Nephron (organoid): ENCODE results near the gene PYY.

ENCODE experiments used
- H3K27ac Mint-ChIP-seq, 3 experiments: 2 replicates each; pipeline ENCODE4 v1.8.0; 2020; ENCODE audit warnings: mixed read lengths in 3 of 3, mild to moderate bottlenecking in 2 of 3, moderate library complexity in 1 of 3
- H3K27me3 Mint-ChIP-seq: 2 replicates; pipeline ENCODE4 v1.8.0; 2021; ENCODE audit warnings: low read depth, mild to moderate bottlenecking, moderate library complexity, mixed read lengths
- H3K36me3 Mint-ChIP-seq: 2 replicates; pipeline ENCODE4 v1.8.0; 2020; ENCODE audit warnings: low read depth, mixed read lengths
- H3K4me1 Mint-ChIP-seq: 2 replicates; pipeline ENCODE4 v1.8.0; 2020; ENCODE audit warnings: mixed read lengths
- H3K4me3 Mint-ChIP-seq, 3 experiments: 2 replicates each; pipeline ENCODE4 v1.8.0; 2020; ENCODE audit warnings: mild to moderate bottlenecking in 3 of 3, mixed read lengths in 3 of 3, moderate library complexity in 2 of 3
- H3K9me3 Mint-ChIP-seq: 2 replicates; pipeline ENCODE4 v1.8.0; 2020; ENCODE audit warnings: mixed read lengths
- TF ChIP-seq, protein P1 (sequence below), 3 experiments: fragments of 200-600 bp; sonication (generic); IDR thresholded peaks; one replicate each; pipeline ENCODE4 v1.5.0; 2021; ENCODE audit warnings: antibody characterized with exemption in 3 of 3; ENCODE audit not compliant: unreplicated experiment in 3 of 3

PYY gene

DNA sequence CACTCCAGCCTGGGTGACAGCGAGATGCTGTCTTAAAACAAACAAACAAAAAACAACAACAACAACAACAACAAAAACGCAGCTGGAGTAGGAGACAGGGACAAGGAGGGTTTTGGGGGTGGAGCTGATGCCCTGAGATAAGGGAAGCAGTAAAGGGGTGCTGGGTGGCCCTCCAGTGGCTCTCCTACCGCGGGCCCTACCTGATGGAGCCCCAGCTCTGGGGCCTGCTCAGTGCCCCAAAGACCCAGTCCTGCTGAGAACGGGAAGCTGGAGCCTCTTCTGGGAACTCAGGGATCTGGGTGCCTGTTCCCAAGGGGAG, 29.4 kb upstream of the PYY start:
- Mint-ChIP-seq H3K36me3 (no peaks in the 10 kb centered on the region), H3K9me3 (no peaks in the 10 kb centered on the region), H3K27me3 (peaks cover 92% of the 10 kb centered on the region), H3K4me1 (peaks cover 5% of the 10 kb centered on the region), H3K27ac (no peak overlapping the region), H3K4me3 (peak overlapping the region; percentile 60 to 66 (median 65))
- TF ChIP-seq, protein P1, sequence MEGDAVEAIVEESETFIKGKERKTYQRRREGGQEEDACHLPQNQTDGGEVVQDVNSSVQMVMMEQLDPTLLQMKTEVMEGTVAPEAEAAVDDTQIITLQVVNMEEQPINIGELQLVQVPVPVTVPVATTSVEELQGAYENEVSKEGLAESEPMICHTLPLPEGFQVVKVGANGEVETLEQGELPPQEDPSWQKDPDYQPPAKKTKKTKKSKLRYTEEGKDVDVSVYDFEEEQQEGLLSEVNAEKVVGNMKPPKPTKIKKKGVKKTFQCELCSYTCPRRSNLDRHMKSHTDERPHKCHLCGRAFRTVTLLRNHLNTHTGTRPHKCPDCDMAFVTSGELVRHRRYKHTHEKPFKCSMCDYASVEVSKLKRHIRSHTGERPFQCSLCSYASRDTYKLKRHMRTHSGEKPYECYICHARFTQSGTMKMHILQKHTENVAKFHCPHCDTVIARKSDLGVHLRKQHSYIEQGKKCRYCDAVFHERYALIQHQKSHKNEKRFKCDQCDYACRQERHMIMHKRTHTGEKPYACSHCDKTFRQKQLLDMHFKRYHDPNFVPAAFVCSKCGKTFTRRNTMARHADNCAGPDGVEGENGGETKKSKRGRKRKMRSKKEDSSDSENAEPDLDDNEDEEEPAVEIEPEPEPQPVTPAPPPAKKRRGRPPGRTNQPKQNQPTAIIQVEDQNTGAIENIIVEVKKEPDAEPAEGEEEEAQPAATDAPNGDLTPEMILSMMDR (IDR thresholded peaks at IDR 0.05; ENCODE audit: unreplicated experiment in 3 of 3), result no peak

DNA sequence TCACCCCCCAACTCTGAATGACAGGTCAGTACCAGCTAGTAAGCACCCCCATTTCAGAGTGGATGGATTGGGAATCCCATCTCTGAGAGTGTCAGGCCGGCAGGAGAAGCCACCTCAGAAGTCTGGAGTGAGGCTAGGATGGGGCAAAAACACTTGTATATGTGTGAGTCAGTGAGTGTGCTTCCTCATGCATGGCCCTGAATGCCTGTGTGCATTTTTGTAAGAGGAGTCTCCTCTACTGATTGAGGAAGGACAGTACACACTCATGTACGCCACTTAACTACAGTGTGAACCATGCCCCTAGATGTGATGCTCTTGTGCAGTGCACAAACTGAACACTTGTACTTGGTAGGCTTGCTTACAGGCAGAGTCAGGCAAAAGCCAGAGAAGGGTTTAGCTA, 28.4 kb upstream of the PYY start:
- TF ChIP-seq, protein P1 (IDR thresholded peaks at IDR 0.05; ENCODE audit: unreplicated experiment in 3 of 3), result no peak
- Mint-ChIP-seq H3K4me3 (peak overlapping the region; percentile 21 to 63 (median 48)), H3K36me3 (no peaks in the 10 kb centered on the region), H3K9me3 (no peaks in the 10 kb centered on the region), H3K27me3 (peaks cover 90% of the 10 kb centered on the region), H3K4me1 (peaks cover 1% of the 10 kb centered on the region), H3K27ac (no peak overlapping the region)

DNA sequence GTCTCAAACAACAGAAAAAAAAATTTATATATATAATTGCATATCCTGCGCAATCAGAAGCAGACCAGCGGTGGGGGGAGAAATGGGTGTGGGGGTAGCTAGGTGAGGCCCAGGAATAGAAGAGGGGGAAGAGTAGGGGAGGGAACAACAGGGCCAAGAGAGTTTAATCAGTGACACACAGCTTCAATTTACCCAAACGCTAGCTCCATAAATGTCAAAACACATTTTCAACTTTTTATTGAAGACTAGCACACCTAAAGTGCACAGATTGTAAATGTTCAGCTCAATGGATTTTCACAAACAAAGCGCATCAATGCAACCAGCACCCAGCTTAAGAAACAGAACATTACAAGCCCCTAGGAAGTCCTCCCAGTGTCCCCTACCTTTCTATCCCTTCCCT, 25.9 kb upstream of the PYY start:
- TF ChIP-seq, protein P1 (IDR thresholded peaks at IDR 0.05; ENCODE audit: unreplicated experiment in 3 of 3), result no peak
- no peak overlapping the region for H3K27ac Mint-ChIP-seq
- no peak overlapping the region for H3K4me3 Mint-ChIP-seq

DNA sequence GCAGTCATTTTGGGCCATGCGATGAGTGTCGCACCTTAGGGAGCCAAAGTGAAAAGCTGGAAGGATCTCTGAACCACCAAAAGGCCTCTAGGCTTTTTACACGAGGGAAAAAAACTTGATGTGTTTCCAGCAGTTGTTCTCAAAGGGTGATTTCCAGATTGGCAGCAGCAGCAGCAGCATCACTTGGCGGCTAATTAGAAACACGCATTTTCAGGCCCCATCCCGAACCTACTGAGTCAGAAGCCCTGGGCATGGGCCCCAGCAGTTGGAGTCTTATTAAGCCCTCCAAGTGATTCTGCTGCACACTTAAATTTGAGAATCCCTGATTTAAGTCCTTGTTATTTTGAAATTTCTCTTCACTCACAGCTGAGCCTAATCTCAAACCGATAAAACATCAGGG, 25.3 kb upstream of the PYY start:
- Mint-ChIP-seq H3K27me3 (peaks cover 76% of the 10 kb centered on the region), H3K4me3 (no peak overlapping the region), H3K9me3 (no peaks in the 10 kb centered on the region), H3K4me1 (no peaks in the 10 kb centered on the region), H3K27ac (no peak overlapping the region), H3K36me3 (no peaks in the 10 kb centered on the region)
- TF ChIP-seq, protein P1 (IDR thresholded peaks at IDR 0.05; ENCODE audit: unreplicated experiment in 3 of 3), result no peak

More for the DNA sequence above, 25.9 kb upstream of the PYY start:
- Mint-ChIP-seq H3K36me3 (no peaks in the 10 kb centered on the region), H3K9me3 (no peaks in the 10 kb centered on the region), H3K4me1 (no peaks in the 10 kb centered on the region), H3K27me3 (peaks cover 76% of the 10 kb centered on the region)

DNA sequence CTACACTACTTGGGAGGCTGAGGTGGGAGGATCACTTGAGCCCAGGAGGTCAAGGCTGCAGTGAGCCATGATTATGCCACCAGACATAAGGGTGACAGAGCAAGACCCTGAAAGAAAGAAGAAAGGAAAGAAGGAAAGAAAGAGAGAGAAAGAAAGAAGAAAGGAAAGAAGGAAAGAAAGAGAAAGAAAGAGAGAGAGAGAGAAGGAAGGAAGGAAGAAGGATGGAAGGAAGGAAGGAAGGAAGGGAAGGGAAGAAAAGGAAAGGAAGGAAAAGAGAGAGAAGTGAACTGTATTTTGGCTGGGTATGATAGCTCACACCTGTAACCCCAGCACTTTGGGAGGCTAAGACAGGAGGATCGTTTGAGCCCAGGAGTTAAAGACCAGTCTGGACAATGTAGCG, 24.3 kb upstream of the PYY start:
- H3K27ac Mint-ChIP-seq, result no peak overlapping the region
- no peaks in the 10 kb centered on the region for H3K36me3 Mint-ChIP-seq
- H3K4me3 Mint-ChIP-seq, result no peak overlapping the region
- H3K4me1 Mint-ChIP-seq, result no peaks in the 10 kb centered on the region
- TF ChIP-seq, protein P1 (IDR thresholded peaks at IDR 0.05; ENCODE audit: unreplicated experiment in 3 of 3), result no peak
- no peaks in the 10 kb centered on the region for H3K9me3 Mint-ChIP-seq
- peaks cover 72% of the 10 kb centered on the region for H3K27me3 Mint-ChIP-seq

DNA sequence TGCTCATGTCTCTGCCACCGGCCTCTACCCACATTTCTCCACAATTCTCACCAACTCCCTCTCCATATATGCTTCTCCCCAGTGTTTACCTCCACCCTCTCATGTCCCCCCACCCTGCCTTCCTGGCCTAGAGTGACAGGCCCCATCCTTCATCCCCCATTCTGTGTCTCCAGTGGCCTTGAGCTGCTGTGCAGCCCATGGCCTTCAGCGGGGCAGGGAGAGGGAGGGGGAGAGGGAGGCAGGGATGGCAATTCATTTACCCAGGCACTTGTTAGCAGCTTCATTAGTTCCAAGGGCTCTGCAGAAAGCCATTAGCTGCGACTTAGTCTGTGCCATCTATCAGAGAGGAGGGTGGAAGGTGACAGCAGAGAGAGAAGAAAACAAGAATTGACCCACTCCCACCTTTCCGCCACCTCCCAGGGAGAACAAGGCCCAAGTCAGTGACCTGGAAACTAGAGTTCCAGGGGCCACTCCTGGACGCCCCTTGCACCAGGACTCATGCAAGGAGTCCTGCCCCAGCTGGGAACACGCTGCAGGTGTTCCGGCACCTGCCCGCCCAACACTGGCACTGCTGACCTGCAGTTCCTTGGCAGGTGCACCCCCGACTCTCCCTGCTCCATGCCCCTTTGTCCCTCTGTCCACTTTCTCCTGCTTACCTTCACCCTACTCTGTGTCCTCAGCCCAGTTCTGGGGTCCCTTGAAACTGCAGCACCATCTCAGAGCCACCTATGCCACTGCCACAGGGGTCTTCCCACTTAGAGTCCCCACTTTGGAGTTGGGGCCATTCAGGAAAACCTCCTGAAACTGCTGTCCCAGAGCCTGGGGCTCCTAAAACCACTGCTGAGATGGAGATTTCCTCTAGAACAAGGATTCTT, 23.5 kb upstream of the PYY start:
- Mint-ChIP-seq H3K27ac (no peak overlapping the region), H3K36me3 (no peaks in the 10 kb centered on the region), H3K9me3 (no peaks in the 10 kb centered on the region), H3K4me1 (no peaks in the 10 kb centered on the region), H3K27me3 (peaks cover 63% of the 10 kb centered on the region), H3K4me3 (no peak overlapping the region)
- TF ChIP-seq, protein P1 (IDR thresholded peaks at IDR 0.05; ENCODE audit: unreplicated experiment in 3 of 3), result no peak
